Prostate gland (tissue), 2 donors: ENCODE results near the gene ARL2.

Source experiments
- POLR2A ChIP-seq: fragments of 450-650 bp; IDR thresholded peaks from one replicate; pipeline ENCODE4 v1.6.1; 2016; ENCODE audit warnings: antibody characterized with exemption, mild to moderate bottlenecking
- POLR2AphosphoS5 ChIP-seq: sonication (generic); formaldehyde crosslinking; IDR thresholded peaks from one replicate; pipeline ENCODE4 v1.6.1; 2017; ENCODE audit warnings: antibody characterized with exemption
- TF ChIP-seq, protein P1 (sequence below), 4 experiments: fragments of 200-600 bp in 2 of 4; fragments of 450-650 bp in 2 of 4; sonication (generic) in 2 of 4; IDR thresholded peaks; 1 replicate in 3 of 4; 2 replicates in 1 of 4; pipeline ENCODE4 v1.5.1; 2016 to 2019; ENCODE audit warnings: antibody characterized with exemption in 4 of 4, mild to moderate bottlenecking in 2 of 4, moderate library complexity in 2 of 4

DNA sequence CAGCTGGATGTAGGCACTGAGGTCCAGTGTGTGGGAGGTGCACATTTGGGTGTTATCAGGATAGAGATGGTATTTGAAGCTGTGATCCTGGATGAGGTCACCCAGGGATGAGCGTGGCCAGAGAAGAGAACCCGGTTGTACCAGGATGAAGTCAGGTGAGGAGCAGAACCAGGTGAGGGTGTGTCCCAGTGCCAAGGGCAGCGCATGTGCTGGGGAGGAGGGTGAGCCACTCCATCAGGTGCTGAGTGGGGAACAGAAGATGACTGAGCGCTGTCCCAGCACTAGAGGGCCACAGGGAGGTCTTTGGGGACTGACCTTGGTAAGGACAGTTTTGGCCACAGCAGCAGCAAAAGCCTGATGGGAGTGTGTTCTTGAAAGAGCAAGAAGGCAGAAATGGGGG is 2.7 kb downstream of the ARL2 start:
- no peak for TF ChIP-seq POLR2A
- TF ChIP-seq, protein P1, sequence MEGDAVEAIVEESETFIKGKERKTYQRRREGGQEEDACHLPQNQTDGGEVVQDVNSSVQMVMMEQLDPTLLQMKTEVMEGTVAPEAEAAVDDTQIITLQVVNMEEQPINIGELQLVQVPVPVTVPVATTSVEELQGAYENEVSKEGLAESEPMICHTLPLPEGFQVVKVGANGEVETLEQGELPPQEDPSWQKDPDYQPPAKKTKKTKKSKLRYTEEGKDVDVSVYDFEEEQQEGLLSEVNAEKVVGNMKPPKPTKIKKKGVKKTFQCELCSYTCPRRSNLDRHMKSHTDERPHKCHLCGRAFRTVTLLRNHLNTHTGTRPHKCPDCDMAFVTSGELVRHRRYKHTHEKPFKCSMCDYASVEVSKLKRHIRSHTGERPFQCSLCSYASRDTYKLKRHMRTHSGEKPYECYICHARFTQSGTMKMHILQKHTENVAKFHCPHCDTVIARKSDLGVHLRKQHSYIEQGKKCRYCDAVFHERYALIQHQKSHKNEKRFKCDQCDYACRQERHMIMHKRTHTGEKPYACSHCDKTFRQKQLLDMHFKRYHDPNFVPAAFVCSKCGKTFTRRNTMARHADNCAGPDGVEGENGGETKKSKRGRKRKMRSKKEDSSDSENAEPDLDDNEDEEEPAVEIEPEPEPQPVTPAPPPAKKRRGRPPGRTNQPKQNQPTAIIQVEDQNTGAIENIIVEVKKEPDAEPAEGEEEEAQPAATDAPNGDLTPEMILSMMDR (IDR thresholded peaks at IDR 0.05) = no peak
- TF ChIP-seq POLR2AphosphoS5 = no peak
